C4-2B (cell line): ENCODE results near the gene FBXL16.

Source experiments
- H3K27ac ChIP-seq: fragments of 450-650 bp; 2 replicates; pipeline ENCODE4 v1.5.1; 2017
- CTCF ChIP-seq: fragments of 450-650 bp; conservative IDR thresholded peaks from 2 replicates; pipeline ENCODE4 v1.5.1; 2017; ENCODE audit warnings: mild to moderate bottlenecking
- ZFX ChIP-seq: fragments of 450-650 bp; IDR thresholded peaks from 2 replicates; pipeline ENCODE4 v1.6.1; 2017

The FBXL16 gene

GRCh38 chr16:683396-684070 lies 22.1 kb downstream of the FBXL16 start:
- peak overlapping the region; percentile 94 for H3K27ac ChIP-seq
- TF ChIP-seq CTCF (no peak), ZFX (peak; percentile 83)

GRCh38 chr16:682493-683395 lies 22.9 kb downstream of the FBXL16 start:
- TF ChIP-seq CTCF: no peak; the same call in 1 of the 2 replicates
- no peak for TF ChIP-seq ZFX
- H3K27ac ChIP-seq: peak overlapping the region; percentile 94

- TF ChIP-seq CTCF (no peak), ZFX (no peak)
- peak overlapping the region; percentile 94 for H3K27ac ChIP-seq
These were observed 23.7 kb downstream of the FBXL16 start for GRCh38 chr16:681746-682427.

GRCh38 chr16:680967-681745 lies 24.4 kb downstream of the FBXL16 start:
- H3K27ac ChIP-seq: peak overlapping the region; percentile 94
- TF ChIP-seq CTCF: no peak; the same call in 1 of the 2 replicates
- 0 out of 2 replicates have a peak, but pooled peaks have one; percentile 26 for TF ChIP-seq ZFX

- peak; percentile 65 for TF ChIP-seq ZFX
- TF ChIP-seq CTCF: no peak
- H3K27ac ChIP-seq: peak overlapping the region; percentile 94
These were observed 25.0 kb downstream of the FBXL16 start for GRCh38 chr16:680625-680945.

- TF ChIP-seq ZFX: peak; percentile 73; the same call in 1 of the 2 replicates
- TF ChIP-seq CTCF: no peak
- H3K27ac ChIP-seq: peak within 1 kb of the TSS; percentile 94
These were observed 25.6 kb downstream of the FBXL16 start, which contains the start of gene STUB1 for GRCh38 chr16:679814-680624. Gene STUB1 (plus strand): TSS chr16:680410. CDS start chr16:680526, 116 bp downstream.
